ENCODE measurements around the gene S1PR1.
"Not testable (repeated sequence)": the region's sequence is repeated elsewhere in the genome, so short reads cannot be mapped to it uniquely, and the experiment has no call there.

The S1PR1 gene

DNA sequence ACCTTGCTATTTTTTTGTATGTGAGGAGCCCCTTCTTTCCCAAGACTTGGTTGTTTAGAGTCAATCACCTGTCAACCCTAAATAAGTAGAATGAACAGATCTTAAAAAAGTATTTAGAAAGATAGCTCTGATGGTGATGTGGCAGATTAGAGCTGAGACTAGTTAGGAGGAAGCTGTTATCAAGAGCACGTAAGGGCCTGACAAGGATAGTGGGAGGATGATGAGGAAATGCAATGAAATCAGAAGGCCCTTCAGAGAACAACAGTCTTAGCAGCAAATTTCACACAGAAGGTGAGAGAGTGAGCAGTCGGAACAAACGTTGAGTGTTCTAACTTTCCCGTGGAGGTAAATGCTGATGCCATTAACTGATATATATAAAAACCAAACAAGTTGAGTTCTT, 15.9 kb upstream of the S1PR1 start:
- DNase-seq = no peak

DNA sequence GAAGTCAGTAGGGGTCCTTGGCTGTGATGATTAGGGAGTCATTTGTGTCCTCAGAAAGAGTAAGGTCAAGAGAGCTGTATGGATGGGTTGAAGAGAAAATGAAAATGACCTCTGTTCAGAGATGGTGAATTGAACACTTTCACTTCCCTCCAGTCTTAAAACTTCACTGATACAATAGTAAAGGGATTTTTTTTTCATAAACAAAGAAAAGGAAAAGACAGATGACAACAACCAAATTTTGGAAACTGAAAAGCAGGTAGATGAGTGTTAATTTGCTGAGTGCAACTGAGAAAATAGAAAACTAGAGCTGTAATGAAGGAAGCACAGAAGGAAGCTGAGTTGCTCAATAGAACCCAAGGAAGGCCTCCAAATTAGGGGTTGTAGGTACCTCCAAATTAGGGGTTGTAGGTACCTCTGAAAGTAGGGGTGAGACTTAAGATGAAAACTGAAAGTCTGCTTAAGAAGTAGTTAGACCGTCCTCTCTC, 14.8 kb upstream of the S1PR1 start:
- DNase-seq = no peak

DNA sequence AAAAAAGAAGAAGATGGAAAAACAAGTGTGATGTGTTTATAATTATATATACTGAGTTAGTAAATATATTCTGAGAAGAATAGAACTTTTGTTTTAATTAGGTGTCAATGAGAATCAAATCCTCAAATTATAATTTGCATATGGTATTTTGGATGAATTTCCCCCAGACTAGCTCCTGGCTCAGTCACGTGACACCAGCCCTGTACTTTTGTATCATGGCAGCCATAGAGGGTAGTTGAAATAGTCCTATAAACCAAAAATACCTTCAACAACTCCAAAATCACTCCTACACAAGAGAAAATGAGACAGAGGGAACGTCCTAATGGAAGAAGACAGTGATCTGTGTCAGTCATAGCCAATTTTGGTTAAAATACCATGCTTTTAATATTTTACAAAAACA, 9.0 kb upstream of the S1PR1 start:
- DNase-seq = no peak

GRCh38 chr1:101228424-101229134, 8.2 kb upstream of the S1PR1 start:
- no peak for DNase-seq

- DNase-seq = not testable (repeated sequence)
These were observed 4.6 kb upstream of the S1PR1 start for GRCh38 chr1:101232182-101232581.

- no peak for DNase-seq
These were observed 3.3 kb upstream of the S1PR1 start for GRCh38 chr1:101233495-101233894.

DNA sequence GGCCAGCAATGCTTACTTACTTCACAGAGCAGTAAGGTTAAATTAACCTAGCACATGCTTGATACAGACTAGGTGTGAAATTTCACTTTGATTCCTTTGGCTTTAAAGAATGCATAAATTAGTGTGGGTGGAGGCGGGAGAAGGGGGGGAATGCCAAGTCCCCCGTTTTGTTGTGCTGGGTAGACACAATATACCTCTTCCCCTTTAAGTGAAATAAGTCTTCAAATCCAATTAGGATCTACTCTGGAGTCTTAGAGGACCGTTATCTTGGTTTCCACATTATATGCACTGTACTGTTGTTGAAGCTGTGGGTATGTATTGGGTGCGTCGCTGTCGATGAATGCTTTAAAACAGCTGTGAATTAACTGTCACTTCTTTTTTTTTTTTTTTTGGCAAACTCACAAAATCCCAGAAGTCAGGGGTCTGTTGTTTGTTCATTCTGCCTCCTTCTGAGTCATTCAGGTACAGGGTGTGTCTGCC, 1.6 kb upstream of the S1PR1 start:
- no peak for DNase-seq

DNA sequence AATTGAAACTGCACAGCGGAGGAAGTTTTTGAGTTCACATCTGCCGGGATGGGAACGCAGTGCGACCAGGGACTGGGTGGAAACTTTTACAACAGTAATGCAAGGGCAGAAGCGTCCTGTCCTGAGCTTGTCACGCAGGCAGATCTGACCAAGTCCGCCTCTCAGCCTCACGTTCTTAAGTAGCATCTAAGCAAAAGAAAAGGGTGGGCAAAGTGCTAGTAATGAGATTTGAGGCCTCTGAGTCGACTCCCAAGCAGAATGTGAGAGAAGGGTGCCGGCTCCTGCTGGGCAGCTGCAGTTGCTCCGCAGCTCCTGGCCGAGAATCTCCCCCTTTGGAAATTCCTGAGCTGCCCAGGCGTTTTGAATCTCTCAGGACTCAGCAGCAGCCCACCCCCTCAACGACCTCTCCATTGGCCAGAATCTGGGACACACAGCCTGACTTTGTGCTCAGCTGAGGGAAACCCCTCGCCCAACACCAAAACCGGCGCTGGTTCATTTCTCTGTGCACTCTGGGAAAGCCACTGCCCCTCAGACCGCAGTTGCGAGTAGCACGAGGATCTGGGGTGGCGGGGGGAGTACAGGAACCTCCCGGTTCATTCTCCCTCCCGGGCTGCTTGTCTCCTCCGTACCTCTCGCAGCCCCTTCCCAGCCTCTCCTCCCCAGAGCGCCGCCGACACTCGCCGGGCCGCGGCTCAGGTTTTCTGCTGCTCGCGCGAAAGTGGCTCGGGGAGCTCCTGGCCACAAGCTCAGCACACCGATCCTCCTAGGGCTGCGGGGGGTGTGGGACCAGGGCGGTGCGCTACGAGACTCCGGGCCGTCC, 913 bp upstream of the S1PR1 start:
- DNase-seq = no peak

DNA sequence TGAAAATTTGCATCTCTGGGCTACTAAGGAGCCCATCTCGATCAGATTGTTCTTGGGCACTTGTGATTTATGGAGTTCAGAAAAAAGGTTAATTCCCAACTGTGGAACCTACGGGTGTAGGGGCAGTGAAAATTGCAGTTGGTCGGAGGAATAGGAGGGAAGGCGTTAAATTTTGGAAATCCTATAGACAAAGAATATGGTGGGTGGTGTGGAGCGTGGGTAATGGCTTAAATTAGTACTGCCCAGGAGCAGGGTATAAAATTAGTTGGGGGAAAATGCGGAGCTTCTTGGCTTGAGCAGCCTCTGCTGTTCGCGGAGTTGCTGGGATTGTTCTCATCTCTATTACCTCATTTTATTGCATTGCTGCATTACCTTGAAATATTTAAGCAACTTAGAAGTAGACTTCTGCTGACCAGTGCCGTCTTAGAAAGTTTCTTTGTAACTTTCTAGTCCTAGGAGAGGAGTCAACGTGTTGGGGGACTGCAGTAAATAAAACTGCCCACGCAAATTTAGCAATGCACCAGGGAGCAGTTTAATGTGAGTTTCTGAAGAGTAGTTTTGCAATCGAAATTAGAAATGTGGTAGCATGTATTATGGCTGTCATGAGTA, 514 bp downstream of the S1PR1 start:
- DNase-seq = no peak

GRCh38 chr1:101238031-101238628, 1.3 kb downstream of the S1PR1 start:
- DNase-seq = no peak

GRCh38 chr1:101238681-101239094, 1.9 kb downstream of the S1PR1 start:
- DNase-seq = peak; percentile 56

- no peak for DNase-seq
These were observed 2.5 kb downstream of the S1PR1 start for GRCh38 chr1:101239095-101240040.

- no peak for DNase-seq
These were observed 3.2 kb downstream of the S1PR1 start for GRCh38 chr1:101240041-101240430.

GRCh38 chr1:101241485-101242225, 4.8 kb downstream of the S1PR1 start:
- no peak for DNase-seq

DNA sequence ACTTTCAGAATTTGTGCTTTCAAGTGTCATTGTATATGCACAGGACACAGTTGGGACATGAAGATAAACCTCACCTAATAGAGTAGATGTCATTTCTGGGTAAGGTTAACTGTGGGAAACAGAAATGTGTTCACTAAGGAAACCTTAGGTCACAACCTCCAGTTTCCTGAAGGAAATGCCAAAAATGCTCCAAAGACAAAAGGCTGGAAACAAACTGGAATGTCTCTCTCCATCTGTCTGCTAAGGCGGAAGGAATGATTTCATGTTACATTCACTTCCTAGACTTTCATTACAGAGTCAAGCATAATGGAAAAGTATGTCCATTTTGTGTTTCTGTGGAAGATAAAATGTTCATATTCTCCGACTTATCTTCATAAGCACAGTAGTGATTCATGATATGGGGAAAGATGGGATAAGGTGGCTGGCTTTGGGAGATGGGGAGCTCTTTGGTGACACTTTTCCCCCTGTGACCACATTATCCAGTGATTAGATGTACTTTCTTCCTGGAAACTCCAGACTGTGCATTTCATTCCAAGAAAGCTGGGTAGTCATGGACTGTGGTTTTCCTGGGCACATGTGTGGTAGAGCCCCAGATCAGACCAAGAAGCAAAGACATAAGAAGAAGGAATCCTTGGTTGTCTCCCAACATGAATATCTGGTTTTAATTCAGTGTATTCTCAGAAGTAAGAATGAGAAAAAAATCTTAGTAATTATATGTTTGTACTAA, 5.7 kb downstream of the S1PR1 start:
- DNase-seq = no peak

GRCh38 chr1:101243751-101244150, 6.9 kb downstream of the S1PR1 start:
- no peak for DNase-seq

GRCh38 chr1:101244842-101245241, 8.0 kb downstream of the S1PR1 start:
- DNase-seq = no peak

DNA sequence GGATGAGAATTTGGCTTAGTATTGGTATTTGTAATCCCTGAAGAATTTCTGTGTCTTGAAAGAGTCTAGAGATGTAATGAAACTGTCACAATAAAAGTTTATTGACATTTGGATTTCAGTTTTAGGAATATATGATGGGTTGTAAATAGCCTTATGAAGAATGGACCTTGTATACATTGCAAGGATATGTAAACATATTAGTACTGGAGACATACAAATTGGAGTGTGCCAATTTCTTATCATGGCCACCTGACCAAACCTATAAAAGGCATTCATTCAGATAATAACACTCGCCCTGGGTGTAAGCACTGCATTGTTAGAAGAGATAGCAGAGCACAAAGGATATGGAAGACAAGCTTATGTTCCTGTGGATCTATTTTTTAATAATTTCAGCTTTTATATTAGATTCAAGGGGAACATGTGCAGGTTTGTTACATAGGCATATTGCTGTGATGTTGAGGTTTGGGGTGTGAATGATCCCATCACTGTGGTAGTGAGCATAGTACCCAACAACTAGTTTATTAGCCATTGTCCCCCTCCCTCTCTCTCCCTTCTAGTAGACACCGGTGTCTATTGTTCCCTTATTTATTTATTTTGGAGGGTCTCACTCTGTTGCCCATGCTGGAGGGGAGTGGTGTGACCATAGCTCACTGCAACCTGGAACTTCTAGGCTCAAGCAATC, 8.6 kb downstream of the S1PR1 start:
- peak; percentile 37 for DNase-seq

- DNase-seq = no peak
These were observed 10.8 kb downstream of the S1PR1 start for GRCh38 chr1:101247404-101248287.
